Neural cell (in vitro differentiated cells): ENCODE results near the gene UBL4A.

ENCODE experiments used
- EP300 ChIP-seq: fragments of 450-650 bp; conservative IDR thresholded peaks from 2 replicates; pipeline ENCODE4 v1.6.1; 2014; ENCODE audit warnings: antibody characterized with exemption, mild to moderate bottlenecking, moderate library complexity; ENCODE audit not compliant: poor library complexity, severe bottlenecking
- EZH2 ChIP-seq: fragments of 200-600, 300-800 bp; shearing (Covaris generic), sonication (generic); IDR thresholded peaks from 2 replicates; pipeline ENCODE4 v1.6.1; 2014; ENCODE audit warnings: antibody characterized with exemption, low read length, borderline replicate concordance, mild to moderate bottlenecking; ENCODE audit not compliant: insufficient read depth, poor library complexity, severe bottlenecking
- MXI1 ChIP-seq: fragments of 450-650 bp; conservative IDR thresholded peaks from 2 replicates; pipeline ENCODE4 v1.6.1; 2014; ENCODE audit warnings: antibody characterized with exemption, mild to moderate bottlenecking; ENCODE audit not compliant: poor library complexity, severe bottlenecking
- POLR2AphosphoS5 ChIP-seq: IDR thresholded peaks from 2 replicates; pipeline ENCODE4 v1.6.1; 2012
- RAD21 ChIP-seq: fragments of 450-650 bp; conservative IDR thresholded peaks from 2 replicates; pipeline ENCODE4 v1.6.1; 2014; ENCODE audit warnings: antibody characterized with exemption, mild to moderate bottlenecking, moderate library complexity
- REST ChIP-seq: IDR thresholded peaks from 2 replicates; pipeline ENCODE4 v1.6.1; 2012; ENCODE audit warnings: borderline replicate concordance
- SMC3 ChIP-seq: fragments of 450-650 bp; conservative IDR thresholded peaks from 2 replicates; pipeline ENCODE4 v1.6.1; 2014; ENCODE audit warnings: antibody characterized with exemption, mild to moderate bottlenecking, moderate library complexity; ENCODE audit not compliant: poor library complexity
- TAF1 ChIP-seq: IDR thresholded peaks from 2 replicates; pipeline ENCODE4 v1.6.1; 2012; ENCODE audit warnings: low read depth
- TF ChIP-seq, protein P1 (sequence below): fragments of 450-650 bp; IDR thresholded peaks from 2 replicates; pipeline ENCODE4 v1.5.1; 2014; ENCODE audit warnings: antibody characterized with exemption, mild to moderate bottlenecking, moderate library complexity; ENCODE audit not compliant: poor library complexity, severe bottlenecking

- TF ChIP-seq, protein P1, sequence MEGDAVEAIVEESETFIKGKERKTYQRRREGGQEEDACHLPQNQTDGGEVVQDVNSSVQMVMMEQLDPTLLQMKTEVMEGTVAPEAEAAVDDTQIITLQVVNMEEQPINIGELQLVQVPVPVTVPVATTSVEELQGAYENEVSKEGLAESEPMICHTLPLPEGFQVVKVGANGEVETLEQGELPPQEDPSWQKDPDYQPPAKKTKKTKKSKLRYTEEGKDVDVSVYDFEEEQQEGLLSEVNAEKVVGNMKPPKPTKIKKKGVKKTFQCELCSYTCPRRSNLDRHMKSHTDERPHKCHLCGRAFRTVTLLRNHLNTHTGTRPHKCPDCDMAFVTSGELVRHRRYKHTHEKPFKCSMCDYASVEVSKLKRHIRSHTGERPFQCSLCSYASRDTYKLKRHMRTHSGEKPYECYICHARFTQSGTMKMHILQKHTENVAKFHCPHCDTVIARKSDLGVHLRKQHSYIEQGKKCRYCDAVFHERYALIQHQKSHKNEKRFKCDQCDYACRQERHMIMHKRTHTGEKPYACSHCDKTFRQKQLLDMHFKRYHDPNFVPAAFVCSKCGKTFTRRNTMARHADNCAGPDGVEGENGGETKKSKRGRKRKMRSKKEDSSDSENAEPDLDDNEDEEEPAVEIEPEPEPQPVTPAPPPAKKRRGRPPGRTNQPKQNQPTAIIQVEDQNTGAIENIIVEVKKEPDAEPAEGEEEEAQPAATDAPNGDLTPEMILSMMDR: no peak
- no peak for TF ChIP-seq RAD21
- no peak for TF ChIP-seq MXI1
- TF ChIP-seq EZH2: no peak
- TF ChIP-seq TAF1: no peak
- no peak for TF ChIP-seq POLR2AphosphoS5
- no peak for TF ChIP-seq EP300
- no peak for TF ChIP-seq SMC3
- TF ChIP-seq REST: no peak
These were observed 26.6 kb upstream of the UBL4A start for GRCh38 chrX:154512879-154513553.
